Mesothelial cell of epicardium (in vitro differentiated cells): Measurements from ENCODE around the gene ADRA2B. TPM values are rescaled to one million over a fixed set of nuclear protein-coding genes. Genes with fewer than 3 reads are reported as not detected.

Experiments
- DNase-seq, 2 experiments: peaks; one replicate each; pipeline ENCODE4 v3.0.0; 2021; ENCODE audit warnings: low spot score in 2 of 2; ENCODE audit not compliant: unreplicated experiment in 2 of 2
- H3K27ac Mint-ChIP-seq: 2 replicates; pipeline ENCODE4 v1.8.0; 2021; ENCODE audit warnings: mixed read lengths
- H3K27me3 Mint-ChIP-seq: 2 replicates; pipeline ENCODE4 v1.8.0; 2021; ENCODE audit warnings: low read depth, mixed read lengths
- H3K36me3 Mint-ChIP-seq: 2 replicates; pipeline ENCODE4 v1.8.0; 2021; ENCODE audit warnings: mixed read lengths
- H3K4me1 Mint-ChIP-seq: 2 replicates; pipeline ENCODE4 v1.8.0; 2021; ENCODE audit warnings: mixed read lengths
- H3K4me3 Mint-ChIP-seq: 2 replicates; pipeline ENCODE4 v1.8.0; 2021; ENCODE audit warnings: mild to moderate bottlenecking, moderate library complexity, mixed read lengths
- H3K9me3 Mint-ChIP-seq: 2 replicates; pipeline ENCODE4 v1.8.0; 2021; ENCODE audit warnings: mixed read lengths
- CTCF ChIP-seq: fragments of 200-600 bp; sonication (generic); IDR thresholded peaks from one replicate; pipeline ENCODE4 v1.5.0; 2021; ENCODE audit warnings: antibody characterized with exemption; ENCODE audit not compliant: unreplicated experiment
- total RNA-seq: library from RNA; stranded (reverse); gene quantifications from 3 replicates; pipeline ENCODE4 v1.2.1, GENCODE V29; 2021

Gene ADRA2B
- total RNA-seq, 1 donor from 2014 or later = 0.56 TPM

GRCh38 chr2:96138179-96139145 lies 22.1 kb upstream of the ADRA2B start, which contains the start of gene ASTL:
Gene ASTL, minus strand, starts transcription at chr2:96138502. Its CDS starts 66 bp downstream, at chr2:96138436.
- H3K36me3 Mint-ChIP-seq = no peaks in the 10 kb centered on the region
- no peak within 1 kb of the TSS for H3K27ac Mint-ChIP-seq
- peak; percentile 21 for TF ChIP-seq CTCF
- peak in 1 of 2 experiments; percentile 68 for DNase-seq
- peaks cover 32% of the 10 kb centered on the region for H3K27me3 Mint-ChIP-seq
- peak within 1 kb of the TSS; percentile 17 for H3K4me3 Mint-ChIP-seq
- peaks cover 4% of the 10 kb centered on the region for H3K4me1 Mint-ChIP-seq
- H3K9me3 Mint-ChIP-seq = no peaks in the 10 kb centered on the region

GRCh38 chr2:96137321-96138178 lies 21.2 kb upstream of the ADRA2B start:
- no peak for DNase-seq
- H3K4me3 Mint-ChIP-seq = no peak overlapping the region
- no peak for TF ChIP-seq CTCF
- no peaks in the 10 kb centered on the region for H3K36me3 Mint-ChIP-seq
- peaks cover 2% of the 10 kb centered on the region for H3K4me1 Mint-ChIP-seq
- H3K27ac Mint-ChIP-seq = no peak overlapping the region
- no peaks in the 10 kb centered on the region for H3K9me3 Mint-ChIP-seq
- peaks cover 36% of the 10 kb centered on the region for H3K27me3 Mint-ChIP-seq

- H3K9me3 Mint-ChIP-seq = no peaks in the 10 kb centered on the region
- H3K4me3 Mint-ChIP-seq = no peak overlapping the region
- no peaks in the 10 kb centered on the region for H3K36me3 Mint-ChIP-seq
- H3K4me1 Mint-ChIP-seq = no peaks in the 10 kb centered on the region
- no peak for DNase-seq
- H3K27ac Mint-ChIP-seq = no peak overlapping the region
- peaks cover 44% of the 10 kb centered on the region for H3K27me3 Mint-ChIP-seq
- no peak for TF ChIP-seq CTCF
These were observed 19.9 kb upstream of the ADRA2B start for GRCh38 chr2:96136129-96136720.

GRCh38 chr2:96135621-96136020 lies 19.2 kb upstream of the ADRA2B start:
- H3K4me1 Mint-ChIP-seq = no peaks in the 10 kb centered on the region

More at GRCh38 chr2:96135621-96136020, 19.2 kb upstream of the ADRA2B start:
- Mint-ChIP-seq H3K36me3 (no peaks in the 10 kb centered on the region), H3K27ac (no peak overlapping the region), H3K9me3 (no peaks in the 10 kb centered on the region), H3K4me3 (no peak overlapping the region), H3K27me3 (peaks cover 50% of the 10 kb centered on the region)
- TF ChIP-seq CTCF = no peak
- DNase-seq = no peak
